Stimulated activated CD8-positive, alpha-beta memory T cell treated with anti-CD3 and anti-CD28 coated beads, Interleukin-12 subunit alpha, Interleukin-12 subunit beta, amount 100 ng/mL, for 4 hours (primary cell): Measurements from ENCODE around the gene POLN.

Source experiments
- DNase-seq: peaks from one replicate; pipeline ENCODE4 v3.0.0-alpha.2; 2020; ENCODE audit warnings: low read depth

POLN gene

GRCh38 chr4:2059046-2059725, 182.7 kb downstream of the POLN start, which contains the start of gene NAT8L:
TSS of gene NAT8L (plus strand) at chr4:2059327. CDS start at chr4:2059512, 185 bp downstream.
- DNase-seq: no peak

GRCh38 chr4:2058264-2059045, 183.5 kb downstream of the POLN start:
- no peak for DNase-seq

DNA sequence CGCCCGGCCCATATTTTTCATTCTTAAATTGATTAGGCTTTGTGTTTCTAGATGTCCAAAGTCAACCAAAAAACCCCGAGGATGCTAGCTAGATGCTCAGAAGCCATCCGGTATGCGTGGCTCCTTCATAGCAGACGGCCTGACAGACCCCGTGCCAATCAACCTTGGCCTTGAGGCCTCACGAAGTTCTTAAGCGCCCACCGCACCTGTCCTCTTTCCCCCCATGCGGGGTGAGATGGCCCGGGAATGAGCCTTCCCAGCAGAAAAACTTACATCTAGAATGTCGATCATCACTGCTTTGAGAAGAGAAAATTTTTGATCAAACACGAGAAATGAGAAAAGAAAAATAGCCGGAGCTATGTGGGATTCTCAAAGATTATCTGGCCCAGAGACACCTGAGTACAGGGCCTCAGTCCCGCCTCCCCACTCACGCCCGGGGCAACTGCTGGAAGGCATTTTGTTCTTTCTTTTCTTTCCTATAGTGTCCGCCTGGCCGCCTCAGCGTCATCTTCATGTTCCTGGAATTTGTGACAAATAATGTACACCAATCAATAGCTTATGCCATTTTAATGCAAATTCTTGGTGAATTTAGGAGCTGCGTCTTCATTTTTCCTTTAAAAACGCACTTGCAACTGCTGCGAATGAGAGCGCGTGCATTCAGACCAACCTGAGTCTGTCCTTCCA, 184.4 kb downstream of the POLN start:
- DNase-seq: no peak

DNA sequence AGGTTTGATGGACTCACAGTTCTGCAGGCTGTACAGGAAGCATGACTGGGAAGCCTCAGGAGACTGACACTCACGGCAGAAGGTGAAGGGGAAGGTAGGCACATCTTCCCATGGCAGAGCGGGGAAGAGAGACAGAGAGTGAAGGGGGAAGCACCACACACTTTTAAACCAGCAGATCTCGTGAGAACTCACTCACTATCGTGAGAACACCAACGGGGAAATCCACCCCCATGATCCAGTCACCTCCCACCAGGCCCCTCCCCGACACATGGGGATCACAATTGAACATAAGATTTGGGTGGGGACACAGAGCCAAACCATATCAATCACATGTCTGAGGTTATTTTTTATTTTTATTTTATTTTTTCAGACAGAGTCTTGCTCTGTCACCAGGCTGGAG, 187.7 kb downstream of the POLN start:
- no peak for DNase-seq

DNA sequence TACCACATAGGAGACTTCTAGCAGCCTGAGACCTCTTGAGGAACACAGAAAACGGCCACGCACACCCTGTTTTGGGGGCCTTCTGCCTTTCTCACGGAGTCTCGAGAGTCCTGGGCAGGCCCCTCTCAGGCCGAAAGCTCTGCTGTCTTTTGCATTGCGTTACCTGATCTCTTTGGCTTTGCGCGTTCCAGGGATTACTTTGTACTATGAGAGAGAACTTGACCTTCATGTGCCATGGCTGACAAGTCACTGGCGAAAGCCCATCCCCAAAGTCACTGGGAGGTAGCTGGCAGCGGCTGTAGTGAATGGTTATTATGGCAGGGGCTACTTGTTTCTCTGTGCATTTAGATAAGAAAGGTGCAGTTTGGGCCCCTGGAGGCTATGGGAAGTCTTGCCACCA, 190.8 kb downstream of the POLN start:
- no peak for DNase-seq

- no peak for DNase-seq
These were observed 192.1 kb downstream of the POLN start for GRCh38 chr4:2049811-2050210.

DNA sequence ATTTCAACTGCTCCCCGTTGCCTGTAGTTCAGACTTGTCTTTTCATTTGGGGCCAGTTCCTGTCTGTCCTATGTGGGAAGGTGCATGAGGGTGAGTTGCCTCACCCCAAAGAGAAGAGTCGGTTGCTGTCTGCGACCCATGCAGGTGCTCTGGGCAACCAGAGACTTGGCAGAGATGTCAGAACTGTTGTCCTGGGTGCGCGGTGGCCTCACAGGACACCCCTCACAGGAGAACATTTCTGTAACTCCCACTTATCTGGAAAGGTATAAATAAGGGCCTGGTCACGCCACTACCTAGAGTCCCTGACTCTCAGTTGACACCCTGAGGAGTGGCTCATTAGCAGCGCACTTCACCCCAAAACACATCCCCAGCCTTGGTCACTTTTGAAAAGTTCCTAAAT, 192.5 kb downstream of the POLN start:
- DNase-seq: no peak

DNA sequence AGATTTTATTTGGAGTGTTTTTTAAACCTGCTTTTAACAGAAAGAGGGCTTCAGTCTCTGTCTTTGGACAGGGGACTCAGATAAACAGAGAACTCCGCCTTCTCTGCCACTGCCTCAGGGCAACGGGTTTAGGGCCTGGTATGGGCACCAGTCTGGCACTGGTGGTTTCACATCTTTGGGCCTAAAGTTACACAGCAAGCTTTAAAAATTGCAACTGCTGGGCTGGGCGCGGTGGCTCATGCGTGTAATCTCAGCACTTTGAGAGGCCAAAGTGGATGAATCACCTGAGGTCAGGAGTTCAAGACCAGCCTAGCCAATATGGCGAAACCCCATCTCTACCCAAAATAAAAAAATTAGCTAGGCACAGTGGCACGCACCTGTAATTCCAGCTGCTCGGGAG, 193.1 kb downstream of the POLN start:
- DNase-seq: no peak

DNA sequence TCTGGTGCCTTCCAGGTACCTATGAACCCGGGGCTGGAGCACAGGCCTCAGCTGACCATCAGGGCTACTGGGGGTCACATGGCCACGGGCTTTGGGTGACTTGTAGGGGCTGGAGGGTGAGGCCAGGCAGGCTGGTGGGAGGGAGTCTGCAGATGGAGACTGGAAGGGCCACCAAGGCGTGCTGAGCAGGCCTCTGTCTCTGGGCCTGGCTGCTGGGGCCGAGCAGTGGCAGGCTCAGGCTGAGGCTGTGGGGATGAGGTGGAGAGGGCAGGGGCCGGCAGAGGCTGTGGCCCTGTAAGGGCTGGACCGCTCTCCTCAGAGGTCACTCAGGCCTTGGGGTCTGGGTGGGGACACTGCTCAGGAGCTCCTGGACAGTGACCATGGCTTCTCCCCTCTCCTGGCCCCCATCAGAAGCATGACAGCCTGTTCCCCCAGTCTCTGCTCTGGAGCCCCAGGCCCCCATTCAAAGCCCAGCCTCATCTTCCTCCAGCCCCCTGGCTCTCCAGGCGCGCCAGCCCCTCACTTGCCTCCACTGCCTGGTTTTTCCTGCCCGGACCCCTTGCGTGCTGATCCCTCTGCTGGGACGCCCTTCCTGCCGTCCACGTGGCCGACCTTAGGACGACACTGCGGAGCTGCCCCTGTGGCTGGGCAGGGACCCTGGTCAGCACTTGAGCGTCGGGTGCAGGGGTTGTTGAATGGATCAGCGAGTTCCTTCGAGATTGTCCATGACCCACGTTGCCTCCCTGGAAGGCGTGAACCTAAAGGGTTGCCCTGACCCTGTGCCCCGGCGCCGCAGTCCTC, 193.9 kb downstream of the POLN start:
- DNase-seq: no peak

- no peak for DNase-seq
These were observed 194.8 kb downstream of the POLN start for GRCh38 chr4:2047031-2047660.

GRCh38 chr4:2046031-2046961, 195.6 kb downstream of the POLN start:
- DNase-seq: no peak

- no peak for DNase-seq
These were observed 196.4 kb downstream of the POLN start for GRCh38 chr4:2045518-2045951.

DNA sequence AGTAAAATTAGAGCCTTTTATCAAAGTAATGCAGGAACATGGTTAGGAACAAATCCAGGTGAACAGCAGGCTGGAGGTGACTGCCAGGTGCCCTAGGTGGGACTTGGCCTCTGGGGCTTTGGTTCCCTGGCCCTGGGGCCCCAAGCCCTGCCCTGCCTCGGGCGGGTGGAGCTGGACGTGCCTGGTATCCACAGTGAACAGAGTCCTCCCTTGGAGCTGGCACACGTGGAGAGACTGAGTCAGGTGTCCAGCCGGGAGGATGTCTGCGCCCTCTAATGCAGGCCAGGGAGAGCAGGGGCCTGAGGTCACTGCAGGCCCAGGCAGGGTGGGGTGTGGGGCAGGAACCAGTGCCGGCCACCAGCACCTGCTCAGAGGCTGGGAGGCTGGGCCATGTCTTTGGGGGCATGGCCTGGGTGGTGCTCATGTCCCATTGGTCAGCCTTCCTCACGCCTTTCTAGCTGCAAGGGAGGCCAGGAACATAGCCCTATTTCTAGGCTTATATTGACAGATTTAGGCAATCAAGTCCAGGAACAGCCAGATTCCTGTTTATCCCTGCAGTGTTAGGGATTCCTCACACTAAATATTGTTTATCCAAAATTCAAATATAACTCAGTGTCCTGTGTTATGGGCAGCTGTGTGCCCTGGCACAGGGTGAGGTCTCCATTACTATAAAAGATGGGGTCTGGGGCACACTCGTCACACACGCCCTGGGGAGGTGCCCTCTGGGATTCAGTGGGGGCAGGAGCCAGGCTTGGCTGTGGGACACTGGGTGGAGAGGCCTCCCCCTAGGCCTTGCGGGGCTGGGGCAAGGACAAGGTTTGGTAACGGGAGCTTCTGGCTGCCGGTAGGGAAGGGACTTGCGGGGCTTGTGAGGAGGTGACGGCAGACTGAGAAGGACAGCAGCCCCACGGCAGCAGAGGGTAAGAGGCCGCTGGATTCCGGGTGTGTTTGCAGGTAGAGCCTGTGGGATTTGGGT, 197.1 kb downstream of the POLN start:
- DNase-seq: no peak

GRCh38 chr4:2044119-2044485, 197.8 kb downstream of the POLN start:
- DNase-seq: no peak

GRCh38 chr4:2043396-2044118, 198.4 kb downstream of the POLN start:
- no peak for DNase-seq

DNA sequence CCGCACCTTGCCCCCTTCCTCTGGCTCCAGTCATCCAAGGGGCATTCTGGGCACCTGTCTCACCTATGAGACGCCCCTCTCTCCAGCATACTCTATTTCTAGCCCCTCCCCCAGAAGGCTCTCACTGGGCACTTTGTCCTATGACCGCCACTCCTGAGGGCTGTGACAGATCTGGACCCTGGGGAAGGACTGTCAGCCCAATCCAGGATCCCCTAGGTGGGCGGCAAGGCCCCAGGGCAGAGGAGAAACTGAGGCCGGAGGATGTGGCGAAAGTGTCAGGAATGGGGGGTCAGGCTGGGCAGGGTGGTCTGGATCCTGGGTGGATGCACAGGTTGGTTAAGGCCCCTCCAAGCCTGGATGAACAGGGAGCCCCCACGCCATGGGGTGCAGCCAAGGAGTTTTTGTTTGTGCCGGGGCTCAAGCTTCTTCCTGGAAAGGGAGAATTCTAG, 198.9 kb downstream of the POLN start:
- no peak for DNase-seq

- DNase-seq: peak; percentile 20
These were observed 199.5 kb downstream of the POLN start for GRCh38 chr4:2042204-2042946.
